ENCODE results near the gene HOXA2. TPM values are rescaled to one million over a fixed set of nuclear protein-coding genes. Genes with fewer than 3 reads are reported as not detected.
A peak's percentile ranks its signal among the peaks of the same experiment; 100 is the strongest.

Gene HOXA2
- total and polyA plus RNA-seq, 7 donors = 0.17 to 1.1 (median 0.42) TPM

DNA sequence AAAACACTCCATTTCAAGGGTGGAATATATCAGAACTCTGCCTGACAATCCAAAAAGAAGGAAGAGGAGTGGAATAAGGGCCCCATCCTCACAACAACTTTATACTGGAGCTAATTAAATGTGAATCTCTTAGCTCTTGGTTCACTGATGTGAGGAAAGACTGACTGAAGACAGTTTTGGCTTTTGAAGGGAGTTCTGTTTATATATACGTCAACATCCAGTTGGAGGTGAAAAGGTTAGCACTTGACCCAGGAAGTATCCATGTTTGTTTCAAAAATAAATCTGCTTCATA lies 9.7 kb downstream of the HOXA2 start:
- no peak for DNase-seq
- Histone ChIP-seq H3K27me3 (ENCODE audit: insufficient read depth in 3 of 3, low read length in 2 of 3) (peaks cover 2 to 21% (median 7%) of the 10 kb centered on the region in 3 donors), H3K36me3 (ENCODE audit: insufficient read depth in 1 of 2, low read depth in 1 of 2) (no peaks in the 10 kb centered on the region), H3K9me3 (no peaks in the 10 kb centered on the region), H3K27ac (no peak overlapping the region), H3K4me3 (no peak overlapping the region), H3K4me1 (peaks cover 7% of the 10 kb centered on the region)
- no peak for ATAC-seq
- TF ChIP-seq, protein P1, sequence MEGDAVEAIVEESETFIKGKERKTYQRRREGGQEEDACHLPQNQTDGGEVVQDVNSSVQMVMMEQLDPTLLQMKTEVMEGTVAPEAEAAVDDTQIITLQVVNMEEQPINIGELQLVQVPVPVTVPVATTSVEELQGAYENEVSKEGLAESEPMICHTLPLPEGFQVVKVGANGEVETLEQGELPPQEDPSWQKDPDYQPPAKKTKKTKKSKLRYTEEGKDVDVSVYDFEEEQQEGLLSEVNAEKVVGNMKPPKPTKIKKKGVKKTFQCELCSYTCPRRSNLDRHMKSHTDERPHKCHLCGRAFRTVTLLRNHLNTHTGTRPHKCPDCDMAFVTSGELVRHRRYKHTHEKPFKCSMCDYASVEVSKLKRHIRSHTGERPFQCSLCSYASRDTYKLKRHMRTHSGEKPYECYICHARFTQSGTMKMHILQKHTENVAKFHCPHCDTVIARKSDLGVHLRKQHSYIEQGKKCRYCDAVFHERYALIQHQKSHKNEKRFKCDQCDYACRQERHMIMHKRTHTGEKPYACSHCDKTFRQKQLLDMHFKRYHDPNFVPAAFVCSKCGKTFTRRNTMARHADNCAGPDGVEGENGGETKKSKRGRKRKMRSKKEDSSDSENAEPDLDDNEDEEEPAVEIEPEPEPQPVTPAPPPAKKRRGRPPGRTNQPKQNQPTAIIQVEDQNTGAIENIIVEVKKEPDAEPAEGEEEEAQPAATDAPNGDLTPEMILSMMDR (IDR thresholded peaks at IDR 0.05) = no peak
- WGBS, 3 donors = 65 to 87% (median 69%) methylated on average over 1 of the region's 1 CpG
- intact Hi-C loops (cut with DNase I) = no loop called here

DNA sequence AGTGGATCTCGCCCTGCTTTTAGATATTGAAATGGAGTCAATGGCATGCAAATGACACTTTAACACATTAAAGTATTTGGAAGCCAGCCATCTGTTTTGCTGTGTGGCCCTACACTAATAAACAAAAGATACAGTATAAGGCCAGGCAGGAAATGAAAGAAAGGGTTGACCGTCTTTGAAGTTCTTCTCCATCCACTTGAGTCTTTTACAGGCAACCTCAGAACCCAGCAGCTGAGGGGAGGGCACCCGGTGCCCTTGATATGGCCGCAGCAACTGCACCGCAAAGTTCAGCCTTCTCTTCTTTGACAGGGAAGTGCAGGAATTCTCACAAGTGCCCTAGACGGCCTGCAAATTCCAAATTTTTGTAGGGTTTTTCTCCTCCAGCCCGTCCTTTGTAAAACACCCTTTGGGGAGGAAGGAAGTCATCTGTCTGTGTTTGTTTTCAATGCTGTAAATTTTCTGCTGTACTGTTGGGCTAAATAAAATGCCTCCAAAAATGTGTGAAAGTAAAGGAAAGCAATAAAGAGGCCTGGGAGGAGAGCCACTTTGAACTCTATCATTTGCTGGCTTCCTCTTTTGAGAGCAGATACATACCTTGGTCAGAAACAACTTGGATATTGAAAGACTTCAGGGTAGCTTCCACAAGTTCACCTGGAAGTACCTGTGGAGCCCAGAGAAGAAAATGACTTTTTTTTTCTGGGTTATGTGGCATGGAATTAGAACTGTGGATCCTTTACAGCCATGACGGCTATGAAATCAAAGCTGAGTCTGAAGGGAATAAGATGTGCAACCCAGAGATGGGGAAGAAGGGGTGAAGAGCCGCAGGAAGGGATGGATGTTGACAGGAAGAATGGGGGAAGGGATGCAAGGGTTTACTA lies 10.3 kb downstream of the HOXA2 start:
- Histone ChIP-seq H3K27me3 (ENCODE audit: insufficient read depth in 3 of 3, low read length in 2 of 3) (peaks cover 6 to 27% (median 7%) of the 10 kb centered on the region in 3 donors), H3K27ac (no peak overlapping the region), H3K9me3 (no peaks in the 10 kb centered on the region), H3K4me3 (no peak overlapping the region), H3K4me1 (peaks cover under 1% of the 10 kb centered on the region), H3K36me3 (ENCODE audit: insufficient read depth in 1 of 2, low read depth in 1 of 2) (no peaks in the 10 kb centered on the region)
- 78 to 86% (median 81%) methylated on average over 9 of the region's 9 CpGs for WGBS, 3 donors
- DNase-seq = no peak
- ATAC-seq = no peak
- TF ChIP-seq, protein P1 (IDR thresholded peaks at IDR 0.05) = no peak
- intact Hi-C loops (cut with DNase I) = no loop called here

DNA sequence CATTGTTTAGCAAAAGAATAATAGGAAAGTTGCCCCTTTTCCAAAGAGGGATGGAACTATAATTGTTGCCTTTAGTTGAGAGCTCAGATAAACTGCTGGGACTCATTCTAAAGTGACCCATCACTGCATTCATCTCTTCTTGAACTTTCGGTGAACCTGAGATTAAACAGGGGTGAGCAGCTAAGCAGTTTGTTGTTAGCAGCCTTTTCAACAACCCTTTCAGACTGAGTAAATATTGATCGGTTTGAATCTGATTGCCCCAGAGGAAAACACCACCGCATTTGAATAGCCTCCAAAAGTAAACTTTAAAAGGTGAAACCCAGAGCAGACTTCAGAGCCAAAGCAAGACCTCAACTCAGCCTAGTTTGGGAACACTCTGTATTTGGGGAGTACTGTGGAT lies 11.4 kb downstream of the HOXA2 start:
- Histone ChIP-seq H3K4me3 (no peak overlapping the region), H3K27me3 (ENCODE audit: insufficient read depth in 3 of 3, low read length in 2 of 3) (peaks cover 6 to 31% (median 7%) of the 10 kb centered on the region in 3 donors), H3K9me3 (no peaks in the 10 kb centered on the region), H3K27ac (no peak overlapping the region), H3K4me1 (no peaks in the 10 kb centered on the region), H3K36me3 (ENCODE audit: insufficient read depth in 1 of 2, low read depth in 1 of 2) (no peaks in the 10 kb centered on the region)
- TF ChIP-seq, protein P1 (IDR thresholded peaks at IDR 0.05) = no peak
- intact Hi-C loops (cut with DNase I) = no loop called here
- ATAC-seq (no peak), DNase-seq (no peak)
- 69 to 78% (median 78%) methylated on average over 3 of the region's 3 CpGs for WGBS, 3 donors

DNA sequence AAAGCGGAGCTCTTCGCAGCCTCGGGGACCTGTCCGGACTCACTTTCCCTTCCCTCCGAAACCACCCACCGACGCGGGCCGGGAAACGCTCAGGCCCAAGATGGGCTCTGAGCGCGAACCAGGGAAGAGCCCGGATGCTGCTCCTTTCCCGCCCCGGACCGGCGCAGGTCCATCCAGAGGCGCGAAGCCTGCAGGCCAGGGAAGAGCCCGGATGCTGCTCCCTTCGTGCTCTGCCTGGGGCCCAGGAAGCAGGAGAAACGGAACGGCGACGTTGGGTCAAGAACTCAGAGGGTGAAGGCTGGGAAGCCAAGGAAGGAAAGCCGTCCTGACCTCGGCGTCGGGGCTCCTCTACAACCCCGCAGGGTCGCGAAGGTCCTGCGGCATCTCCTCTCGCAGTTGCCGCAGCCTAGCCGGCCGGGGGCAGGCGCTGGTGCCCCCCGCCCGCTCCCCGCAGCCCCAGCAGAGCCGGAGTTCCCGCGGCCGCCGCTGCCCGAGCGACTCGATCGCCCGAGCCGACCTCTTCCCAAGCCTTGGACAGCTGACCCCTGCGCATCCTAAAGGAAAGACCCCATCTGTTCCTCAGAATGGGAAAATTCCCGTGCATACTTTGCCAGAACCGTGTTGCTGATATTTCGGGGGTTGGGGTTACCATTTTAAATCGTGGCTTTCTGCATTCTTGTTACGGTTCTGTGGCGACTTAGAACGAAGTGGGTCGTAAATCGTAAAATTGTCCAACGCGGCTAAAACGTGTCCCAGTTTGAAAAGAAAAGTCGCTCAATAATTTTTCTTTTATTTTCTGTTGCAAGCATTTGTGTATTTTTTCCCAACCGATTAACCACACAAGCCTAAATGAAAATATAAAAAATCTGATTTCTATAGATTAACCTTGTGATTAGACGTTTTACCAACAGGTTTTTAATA lies 14.2 kb downstream of the HOXA2 start:
- TF ChIP-seq, protein P1 (IDR thresholded peaks at IDR 0.05) = no peak
- Histone ChIP-seq H3K36me3 (ENCODE audit: insufficient read depth in 1 of 2, low read depth in 1 of 2) (no peaks in the 10 kb centered on the region), H3K4me1 (no peaks in the 10 kb centered on the region), H3K4me3 (peak overlapping the region; percentile 36), H3K27ac (no peak overlapping the region), H3K27me3 (ENCODE audit: insufficient read depth in 3 of 3, low read length in 2 of 3) (peaks cover 6 to 31% (median 7%) of the 10 kb centered on the region in 3 donors), H3K9me3 (no peaks in the 10 kb centered on the region)
- intact Hi-C loops (cut with DNase I) = no loop called here
- ATAC-seq (no peak), DNase-seq (no peak)
- WGBS, 3 donors = 25 to 33% (median 30%) methylated on average over 58 to 68 of the region's 68 CpGs

Data from psoas muscle (tissue), 8 donors.